Measurements from ENCODE around the gene CISH. TPM values are rescaled to one million over a fixed set of nuclear protein-coding genes. Genes with fewer than 3 reads are reported as not detected.

Gene CISH
- total and polyA plus RNA-seq, 10 of the 15 experiments (the other 5 are each of a cell fraction or from before 2014, with no cell fraction given): 0.21 to 4.4 (median 1.8) TPM

GRCh38 chr3:50567386-50568167, 44.0 kb downstream of the CISH start, which contains the start of gene C3orf18 (continued):
- TF ChIP-seq E4F1 (IDR thresholded peaks at IDR 0.05; ENCODE audit: borderline replicate concordance, partially characterized antibody): no peak
- TF ChIP-seq SMARCA5 (IDR thresholded peaks at IDR 0.05): peak; percentile 69; the same call in 1 of the 2 replicates
- peak; percentile 71; the same call in 1 of the 2 replicates for TF ChIP-seq RFX5 (IDR thresholded peaks at IDR 0.05; ENCODE audit: low read depth, low read length)
- TF ChIP-seq SRF (IDR thresholded peaks at IDR 0.05; ENCODE audit: low read depth in 2 of 2, low read length in 2 of 2): no peak
- TF ChIP-seq, protein P1, sequence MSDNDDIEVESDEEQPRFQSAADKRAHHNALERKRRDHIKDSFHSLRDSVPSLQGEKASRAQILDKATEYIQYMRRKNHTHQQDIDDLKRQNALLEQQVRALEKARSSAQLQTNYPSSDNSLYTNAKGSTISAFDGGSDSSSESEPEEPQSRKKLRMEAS (IDR thresholded peaks at IDR 0.05; ENCODE audit: low read depth, low read length): peak; percentile 44
- peak in 1 of 2 experiments; percentile 89; a peak in 3 of 4 replicates for TF ChIP-seq BHLHE40 (IDR thresholded peaks at IDR 0.05; ENCODE audit: borderline replicate concordance in 1 of 2, low read depth in 2 of 2, low read length in 1 of 2)
- no peak for TF ChIP-seq SUZ12 (IDR thresholded peaks at IDR 0.05; ENCODE audit: unreplicated experiment)
- TF ChIP-seq ZNF687 (IDR thresholded peaks at IDR 0.05): no peak
- TF ChIP-seq YBX1 (IDR thresholded peaks at IDR 0.05): no peak
- no peak for TF ChIP-seq IRF4 (IDR thresholded peaks at IDR 0.05; ENCODE audit: low read depth, low read length)
- TF ChIP-seq RAD21 (IDR thresholded peaks at IDR 0.05; ENCODE audit: insufficient read depth, low read depth, low read length): no peak
- TF ChIP-seq RELA (IDR thresholded peaks at IDR 0.05; ENCODE audit: borderline replicate concordance, partially characterized antibody): no peak
- no peak for TF ChIP-seq WRNIP1 (IDR thresholded peaks at IDR 0.05; ENCODE audit: borderline replicate concordance, low read depth, low read length)
- TF ChIP-seq, protein P2, sequence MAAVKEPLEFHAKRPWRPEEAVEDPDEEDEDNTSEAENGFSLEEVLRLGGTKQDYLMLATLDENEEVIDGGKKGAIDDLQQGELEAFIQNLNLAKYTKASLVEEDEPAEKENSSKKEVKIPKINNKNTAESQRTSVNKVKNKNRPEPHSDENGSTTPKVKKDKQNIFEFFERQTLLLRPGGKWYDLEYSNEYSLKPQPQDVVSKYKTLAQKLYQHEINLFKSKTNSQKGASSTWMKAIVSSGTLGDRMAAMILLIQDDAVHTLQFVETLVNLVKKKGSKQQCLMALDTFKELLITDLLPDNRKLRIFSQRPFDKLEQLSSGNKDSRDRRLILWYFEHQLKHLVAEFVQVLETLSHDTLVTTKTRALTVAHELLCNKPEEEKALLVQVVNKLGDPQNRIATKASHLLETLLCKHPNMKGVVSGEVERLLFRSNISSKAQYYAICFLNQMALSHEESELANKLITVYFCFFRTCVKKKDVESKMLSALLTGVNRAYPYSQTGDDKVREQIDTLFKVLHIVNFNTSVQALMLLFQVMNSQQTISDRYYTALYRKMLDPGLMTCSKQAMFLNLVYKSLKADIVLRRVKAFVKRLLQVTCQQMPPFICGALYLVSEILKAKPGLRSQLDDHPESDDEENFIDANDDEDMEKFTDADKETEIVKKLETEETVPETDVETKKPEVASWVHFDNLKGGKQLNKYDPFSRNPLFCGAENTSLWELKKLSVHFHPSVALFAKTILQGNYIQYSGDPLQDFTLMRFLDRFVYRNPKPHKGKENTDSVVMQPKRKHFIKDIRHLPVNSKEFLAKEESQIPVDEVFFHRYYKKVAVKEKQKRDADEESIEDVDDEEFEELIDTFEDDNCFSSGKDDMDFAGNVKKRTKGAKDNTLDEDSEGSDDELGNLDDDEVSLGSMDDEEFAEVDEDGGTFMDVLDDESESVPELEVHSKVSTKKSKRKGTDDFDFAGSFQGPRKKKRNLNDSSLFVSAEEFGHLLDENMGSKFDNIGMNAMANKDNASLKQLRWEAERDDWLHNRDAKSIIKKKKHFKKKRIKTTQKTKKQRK (IDR thresholded peaks at IDR 0.05; ENCODE audit: low read depth, low read length): no peak
- no peak for TF ChIP-seq SIN3A (IDR thresholded peaks at IDR 0.05; ENCODE audit: low read depth, low read length)
- no peak for TF ChIP-seq TCF12 (IDR thresholded peaks at IDR 0.05; ENCODE audit: low read depth, low read length)
- 0 out of 2 replicates have a peak, but pooled peaks have one; percentile 15 for TF ChIP-seq PAX5 (IDR thresholded peaks at IDR 0.05; ENCODE audit: borderline replicate concordance, low read depth, low read length)
- TF ChIP-seq ZSCAN29 (IDR thresholded peaks at IDR 0.05): no peak
- TF ChIP-seq ZNF622 (IDR thresholded peaks at IDR 0.05): no peak
- no peak for TF ChIP-seq GABPA (IDR thresholded peaks at IDR 0.05; ENCODE audit: low read depth)

Measured in GM12878 (cell line).